GM23338 (cell line): Measurements from ENCODE around the gene FCRL1. TPM values are rescaled to one million over a fixed set of nuclear protein-coding genes. Genes with fewer than 3 reads are reported as not detected.

Experiments used
- ATAC-seq: fragments of 200-7000 bp; cut with Tn5 transposase; 3 replicates; pipeline ENCODE4 v1.9.1; 2020
- DNase-seq: peaks from one replicate; pipeline ENCODE4 v3.0.0-alpha.2; 2015; ENCODE audit warnings: low spot score
- H2AFZ ChIP-seq: fragments of 200-600 bp; sonication (generic); 2 replicates; pipeline ENCODE4 v1.8.0; 2016; ENCODE audit warnings: antibody characterized with exemption, mild to moderate bottlenecking, moderate library complexity
- H3F3A ChIP-seq: fragments of 200-600 bp; sonication (generic); replicated peaks from 2 replicates; pipeline ENCODE4 v1.8.0; 2017; ENCODE audit warnings: antibody characterized with exemption, mixed run types, low read depth
- H3K27ac ChIP-seq: fragments of 200-600 bp; sonication (generic); 2 replicates; pipeline ENCODE4 v1.6.1; 2016; ENCODE audit warnings: low read depth
- H3K27me3 ChIP-seq: fragments of 200-600 bp; sonication (generic); 2 replicates; pipeline ENCODE4 v1.8.0; 2016; ENCODE audit warnings: mild to moderate bottlenecking, mixed run types, moderate library complexity; ENCODE audit not compliant: insufficient read depth
- H3K36me3 ChIP-seq: fragments of 200-600 bp; sonication (generic); 2 replicates; pipeline ENCODE4 v1.8.0; 2016; ENCODE audit warnings: mild to moderate bottlenecking; ENCODE audit not compliant: insufficient read depth
- H3K4me1 ChIP-seq: fragments of 200-600 bp; sonication (generic); 2 replicates; pipeline ENCODE4 v1.8.0; 2016; ENCODE audit warnings: mild to moderate bottlenecking, moderate library complexity; ENCODE audit not compliant: insufficient read depth
- H3K4me2 ChIP-seq: fragments of 200-600 bp; sonication (generic); 2 replicates; pipeline ENCODE4 v1.7.1; 2017; ENCODE audit warnings: mixed run types
- H3K4me3 ChIP-seq: fragments of 200-600 bp; sonication (generic); 2 replicates; pipeline ENCODE4 v1.6.1; 2016; ENCODE audit warnings: mixed run types
- H3K79me2 ChIP-seq: fragments of 200-600 bp; sonication (generic); replicated peaks from 2 replicates; pipeline ENCODE4 v1.8.0; 2017; ENCODE audit warnings: mild to moderate bottlenecking; ENCODE audit not compliant: insufficient read depth
- H3K9me2 ChIP-seq: fragments of 200-600 bp; sonication (generic); 2 replicates; pipeline ENCODE4 v1.8.0; 2017; ENCODE audit not compliant: insufficient read depth
- H4K20me1 ChIP-seq: fragments of 200-600 bp; sonication (generic); replicated peaks from 2 replicates; pipeline ENCODE4 v1.8.0; 2017; ENCODE audit warnings: mild to moderate bottlenecking; ENCODE audit not compliant: insufficient read depth
- H3K27ac Mint-ChIP-seq: 2 replicates; pipeline ENCODE4 v1.8.0; 2020; ENCODE audit warnings: inconsistent platforms, mild to moderate bottlenecking, moderate library complexity, mixed read lengths
- H3K27me3 Mint-ChIP-seq: 3 replicates; pipeline ENCODE4 v1.8.0; 2022; ENCODE audit warnings: low read depth, mild to moderate bottlenecking, moderate library complexity, mixed read lengths, inconsistent platforms; ENCODE audit not compliant: insufficient read depth, poor library complexity
- H3K36me3 Mint-ChIP-seq: 3 replicates; pipeline ENCODE4 v1.8.0; 2021; ENCODE audit warnings: low read depth, mild to moderate bottlenecking, inconsistent platforms, moderate library complexity, mixed read lengths
- H3K4me1 Mint-ChIP-seq: 3 replicates; pipeline ENCODE4 v1.8.0; 2020; ENCODE audit warnings: mild to moderate bottlenecking, inconsistent platforms, mixed read lengths
- H3K4me3 Mint-ChIP-seq: 3 replicates; pipeline ENCODE4 v1.8.0; 2021; ENCODE audit warnings: moderate library complexity, mild to moderate bottlenecking, inconsistent platforms, mixed read lengths
- H3K9me3 Mint-ChIP-seq: 3 replicates; pipeline ENCODE4 v1.8.0; 2020; ENCODE audit warnings: moderate library complexity, mild to moderate bottlenecking, inconsistent platforms, mixed read lengths
- CTCF ChIP-seq, 2 experiments: fragments of 200-600 bp in 1 of 2; sonication (generic) in 1 of 2; conservative IDR thresholded peaks; 2 replicates each; pipeline versions ENCODE4 v1.5.1 to v1.6.1; 2016 to 2017; ENCODE audit warnings: antibody characterized with exemption in 2 of 2, low read depth in 2 of 2, mild to moderate bottlenecking in 2 of 2, moderate library complexity in 1 of 2
- ETS1 ChIP-seq: IDR thresholded peaks from 2 replicates; pipeline ENCODE4 v1.6.1; 2016; ENCODE audit warnings: antibody characterized with exemption
- EZH2 ChIP-seq: fragments of 200-600 bp; sonication (generic); IDR thresholded peaks from one replicate; pipeline ENCODE4 v1.8.0; 2017; ENCODE audit warnings: antibody characterized with exemption, mild to moderate bottlenecking, low read depth; ENCODE audit not compliant: unreplicated experiment
- EZH2phosphoT487 ChIP-seq: fragments of 200-600 bp; sonication (generic); IDR thresholded peaks from one replicate; pipeline ENCODE4 v1.8.1; 2018; ENCODE audit warnings: antibody characterized with exemption; ENCODE audit not compliant: unreplicated experiment
- JUNB ChIP-seq: IDR thresholded peaks from one replicate; pipeline ENCODE4 v1.6.1; 2016; ENCODE audit warnings: antibody characterized with exemption; ENCODE audit not compliant: unreplicated experiment
- POLR2AphosphoS5 ChIP-seq: IDR thresholded peaks from 2 replicates; pipeline ENCODE4 v1.6.1; 2016; ENCODE audit warnings: antibody characterized with exemption, low read depth
- STAT1 ChIP-seq: IDR thresholded peaks from one replicate; pipeline ENCODE4 v1.6.1; 2016; ENCODE audit warnings: antibody characterized with exemption; ENCODE audit not compliant: unreplicated experiment
- ZNF114 ChIP-seq: fragments of 250-450 bp; sonication (Bioruptor Pico); IDR thresholded peaks from 2 replicates; pipeline ENCODE4 v1.5.0; 2020; ENCODE audit warnings: mild to moderate bottlenecking, moderate library complexity
- ZNF462 ChIP-seq: fragments of 250-450 bp; sonication (Bioruptor Pico); IDR thresholded peaks from 2 replicates; pipeline ENCODE4 v1.5.0; 2020; ENCODE audit warnings: mild to moderate bottlenecking, moderate library complexity
- polyA plus RNA-seq: library from polyadenylated mRNA; unstranded; fragments of >200 nt; fragmentation: Nextera tagmentation; extraction: Ambion mirVana; gene quantifications from 2 replicates; pipeline ENCODE4 v1.2.1, GENCODE V29; 2016
- total RNA-seq: library from RNA; depleted of rRNA; stranded (reverse); fragments of >200 nt; shearing (Covaris generic); gene quantifications from 2 replicates; pipeline ENCODE4 v1.2.3, GENCODE V29; 2014

FCRL1 gene
- total and polyA plus RNA-seq, 2 experiments from 2014 or later: not detected

- peaks cover 4% of the 10 kb centered on the region; the same call in 2 of the 3 replicates for H3K4me1 Mint-ChIP-seq
- H3K27ac Mint-ChIP-seq: no peak overlapping the region
- no peaks in the 10 kb centered on the region for H4K20me1 ChIP-seq
- H3K27ac ChIP-seq: no peak overlapping the region
- ATAC-seq: peak; percentile 52
- peaks cover 5% of the 10 kb centered on the region for H3K27me3 Mint-ChIP-seq
- no peaks in the 10 kb centered on the region for H3K9me3 Mint-ChIP-seq
- no peak overlapping the region for H3K4me2 ChIP-seq
- no peaks in the 10 kb centered on the region for H3K79me2 ChIP-seq
- no peaks in the 10 kb centered on the region for H3K36me3 ChIP-seq
- no peak overlapping the region for H3K4me3 Mint-ChIP-seq
- no peaks in the 10 kb centered on the region for H3K36me3 Mint-ChIP-seq
- no peaks in the 10 kb centered on the region for H3K9me2 ChIP-seq
- DNase-seq: peak; percentile 80
- H3K27me3 ChIP-seq: no peaks in the 10 kb centered on the region
- TF ChIP-seq ZNF114 (CRISPR knock-in tag): no peak
- TF ChIP-seq CTCF (conservative IDR thresholded peaks at IDR 0.05; ENCODE audit: low read depth in 2 of 2): peak; percentile 77 to 80
- no peak overlapping the region for H2AFZ ChIP-seq
- no peak overlapping the region for H3K4me3 ChIP-seq
- H3K4me1 ChIP-seq: no peaks in the 10 kb centered on the region
- H3F3A ChIP-seq: no peaks in the 10 kb centered on the region
Measured at GRCh38 chr1:157770442-157771043, 49.4 kb downstream of the FCRL1 start.

- DNase-seq (no peak), ATAC-seq (no peak)
- no peak overlapping the region for H3K4me3 Mint-ChIP-seq
- Histone ChIP-seq H3K4me1 (no peaks in the 10 kb centered on the region), H3K36me3 (no peaks in the 10 kb centered on the region), H3K27me3 (no peaks in the 10 kb centered on the region), H4K20me1 (no peaks in the 10 kb centered on the region), H2AFZ (no peak overlapping the region), H3F3A (no peaks in the 10 kb centered on the region), H3K4me3 (no peak overlapping the region), H3K79me2 (no peaks in the 10 kb centered on the region), H3K4me2 (no peak overlapping the region), H3K9me2 (no peaks in the 10 kb centered on the region), H3K27ac (no peak overlapping the region)
- no peaks in the 10 kb centered on the region for H3K4me1 Mint-ChIP-seq
- no peaks in the 10 kb centered on the region for H3K9me3 Mint-ChIP-seq
- H3K36me3 Mint-ChIP-seq: no peaks in the 10 kb centered on the region
- H3K27ac Mint-ChIP-seq: no peak overlapping the region
- peaks cover 1% of the 10 kb centered on the region for H3K27me3 Mint-ChIP-seq
- TF ChIP-seq JUNB: no peak
- no peak for TF ChIP-seq ETS1
- TF ChIP-seq EZH2: no peak
- TF ChIP-seq POLR2AphosphoS5: no peak
- TF ChIP-seq ZNF462 (CRISPR knock-in tag): no peak
- no peak for TF ChIP-seq STAT1
- TF ChIP-seq CTCF (conservative IDR thresholded peaks at IDR 0.05; ENCODE audit: low read depth in 2 of 2): no peak
- no peak for TF ChIP-seq EZH2phosphoT487
- no peak for TF ChIP-seq ZNF114 (CRISPR knock-in tag)
Measured at GRCh38 chr1:157766792-157767191, 53.1 kb downstream of the FCRL1 start.
